Duodenal mucosa (tissue), 2 donors: ENCODE measurements around the gene VPS26A.

ENCODE experiments used
- H3K27ac ChIP-seq: one replicate; pipeline ENCODE4 v1.7.0; 2013; ENCODE audit warnings: low read depth, low read length
- H3K27me3 ChIP-seq, 2 donors: one replicate each; pipeline ENCODE4 v1.7.0; 2013; ENCODE audit warnings: low read length in 2 of 2, control low read depth in 1 of 2; ENCODE audit not compliant: insufficient read depth in 2 of 2, control insufficient read depth in 1 of 2
- H3K36me3 ChIP-seq, 2 donors: one replicate each; pipeline ENCODE4 v1.7.0; 2013; ENCODE audit warnings: low read length in 2 of 2, control low read depth in 1 of 2; ENCODE audit not compliant: insufficient read depth in 2 of 2, control insufficient read depth in 1 of 2
- H3K4me1 ChIP-seq, 2 donors: one replicate each; pipeline ENCODE4 v1.7.0; 2013; ENCODE audit warnings: low read length in 2 of 2, control low read depth in 1 of 2; ENCODE audit not compliant: insufficient read depth in 2 of 2, control insufficient read depth in 1 of 2
- H3K4me3 ChIP-seq, 2 donors: one replicate each; pipeline ENCODE4 v1.7.0; 2013; ENCODE audit warnings: low read length in 2 of 2, low read depth in 1 of 2
- H3K9ac ChIP-seq, 2 donors: one replicate each; pipeline ENCODE4 v1.7.0; 2013; ENCODE audit warnings: low read length in 2 of 2, low read depth in 1 of 2
- H3K9me3 ChIP-seq, 2 donors: one replicate each; pipeline ENCODE4 v1.7.0; 2013; ENCODE audit warnings: low read length in 2 of 2, control low read depth in 1 of 2; ENCODE audit not compliant: control insufficient read depth in 1 of 2

VPS26A gene

GRCh38 chr10:69216577-69217118, 92.7 kb downstream of the VPS26A start:
- H3K9me3 ChIP-seq: no peaks in the 10 kb centered on the region
- no peak overlapping the region for H3K9ac ChIP-seq
- no peak overlapping the region for H3K27ac ChIP-seq

GRCh38 chr10:69217119-69217754, 93.3 kb downstream of the VPS26A start:
- Histone ChIP-seq H3K9me3 (no peaks in the 10 kb centered on the region), H3K36me3 (no peaks in the 10 kb centered on the region), H3K4me3 (no peak overlapping the region), H3K27ac (no peak overlapping the region), H3K9ac (no peak overlapping the region), H3K27me3 (no peaks in the 10 kb centered on the region), H3K4me1 (peaks cover 15 to 16% of the 10 kb centered on the region in 2 donors)

More at GRCh38 chr10:69216577-69217118, 92.7 kb downstream of the VPS26A start:
- H3K4me1 ChIP-seq: peaks cover 13 to 16% of the 10 kb centered on the region in 2 donors
- H3K36me3 ChIP-seq: no peaks in the 10 kb centered on the region
- H3K27me3 ChIP-seq: no peaks in the 10 kb centered on the region
- H3K4me3 ChIP-seq: no peak overlapping the region

- Histone ChIP-seq H3K4me3 (no peak overlapping the region), H3K9ac (no peak overlapping the region), H3K27ac (no peak overlapping the region), H3K9me3 (no peaks in the 10 kb centered on the region), H3K27me3 (no peaks in the 10 kb centered on the region), H3K4me1 (peaks cover 21 to 25% of the 10 kb centered on the region in 2 donors), H3K36me3 (no peaks in the 10 kb centered on the region)
Measured at GRCh38 chr10:69218831-69219230, 94.9 kb downstream of the VPS26A start.

- no peaks in the 10 kb centered on the region for H3K27me3 ChIP-seq
- peaks cover 27 to 30% of the 10 kb centered on the region in 2 donors for H3K4me1 ChIP-seq
- peak within 1 kb of the TSS; percentile 60 to 68 for H3K9ac ChIP-seq
- H3K9me3 ChIP-seq: no peaks in the 10 kb centered on the region
- no peaks in the 10 kb centered on the region for H3K36me3 ChIP-seq
- H3K27ac ChIP-seq: peak within 1 kb of the TSS; percentile 33
- H3K4me3 ChIP-seq: peak within 1 kb of the TSS; percentile 59 to 77
Measured at GRCh38 chr10:69220041-69220451, 96.1 kb downstream of the VPS26A start, which contains the start of gene HKDC1. Gene HKDC1 (plus strand): TSS chr10:69220332. CDS start chr10:69220436, 104 bp downstream.

GRCh38 chr10:69220507-69220906, 96.5 kb downstream of the VPS26A start:
- Histone ChIP-seq H3K9ac (peak overlapping the region; percentile 60 to 68), H3K36me3 (no peaks in the 10 kb centered on the region), H3K27me3 (no peaks in the 10 kb centered on the region), H3K4me1 (peaks cover 31 to 35% of the 10 kb centered on the region in 2 donors), H3K27ac (peak overlapping the region; percentile 30), H3K4me3 (peak overlapping the region; percentile 59 to 77), H3K9me3 (no peaks in the 10 kb centered on the region)
